GM18520 (cell line): ENCODE results near the gene ZNF19.
A peak's percentile ranks its signal among the peaks of the same experiment; 100 is the strongest.
"Not testable (repeated sequence)": the region's sequence is repeated elsewhere in the genome, so short reads cannot be mapped to it uniquely, and the experiment has no call there.

Experiments
- ATAC-seq: cut with Tn5 transposase; IDR thresholded peaks from one replicate; pipeline ENCODE4 v1.9.1; 2021; ENCODE audit not compliant: unreplicated experiment

ZNF19 gene

DNA sequence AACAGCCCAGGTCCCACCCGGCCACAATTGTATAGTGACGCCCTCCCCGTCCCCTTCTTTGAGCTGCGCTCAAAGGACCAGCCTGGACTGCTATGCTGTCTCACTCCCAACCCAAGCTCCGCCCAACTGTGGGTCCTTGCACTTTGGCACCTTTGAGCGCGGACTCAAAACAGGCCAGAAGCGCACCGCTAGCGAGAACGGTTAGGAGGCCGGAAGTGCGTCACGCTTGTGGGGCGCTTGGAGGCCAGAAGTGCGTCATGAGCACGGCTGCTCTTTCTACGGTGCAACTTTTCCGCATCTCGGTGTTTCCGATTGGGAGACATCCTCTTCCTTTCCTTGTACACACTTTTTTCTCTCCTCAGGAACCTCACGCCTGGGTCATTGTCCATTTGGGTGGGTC is at the start of gene ZNF19:
ZNF19 (minus strand) TSS at position 203 of the 400 bp plus-strand sequence. CDS start 7,210 bp downstream, outside the sequence.
- no peak for ATAC-seq

DNA sequence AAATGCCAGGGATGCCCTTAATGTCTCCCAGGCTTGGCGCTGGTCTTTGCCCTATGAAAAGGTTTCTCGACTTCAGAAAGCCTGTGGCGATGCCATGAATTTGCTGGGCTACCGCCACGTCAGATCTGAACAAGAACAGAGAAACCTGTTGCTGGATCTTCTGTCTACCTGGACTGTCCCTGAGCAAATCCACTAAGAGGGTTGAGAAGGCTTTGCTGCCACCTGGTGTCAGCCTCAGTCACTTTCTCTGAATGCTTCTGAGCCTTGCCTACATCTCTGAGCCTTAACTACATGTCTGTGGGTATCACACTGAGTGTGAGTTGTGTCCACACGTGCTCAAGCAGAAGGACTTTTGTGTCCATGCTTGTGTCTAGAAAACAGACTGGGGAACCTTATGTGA is 48.5 kb upstream of the ZNF19 start:
- ATAC-seq = peak; percentile 49

DNA sequence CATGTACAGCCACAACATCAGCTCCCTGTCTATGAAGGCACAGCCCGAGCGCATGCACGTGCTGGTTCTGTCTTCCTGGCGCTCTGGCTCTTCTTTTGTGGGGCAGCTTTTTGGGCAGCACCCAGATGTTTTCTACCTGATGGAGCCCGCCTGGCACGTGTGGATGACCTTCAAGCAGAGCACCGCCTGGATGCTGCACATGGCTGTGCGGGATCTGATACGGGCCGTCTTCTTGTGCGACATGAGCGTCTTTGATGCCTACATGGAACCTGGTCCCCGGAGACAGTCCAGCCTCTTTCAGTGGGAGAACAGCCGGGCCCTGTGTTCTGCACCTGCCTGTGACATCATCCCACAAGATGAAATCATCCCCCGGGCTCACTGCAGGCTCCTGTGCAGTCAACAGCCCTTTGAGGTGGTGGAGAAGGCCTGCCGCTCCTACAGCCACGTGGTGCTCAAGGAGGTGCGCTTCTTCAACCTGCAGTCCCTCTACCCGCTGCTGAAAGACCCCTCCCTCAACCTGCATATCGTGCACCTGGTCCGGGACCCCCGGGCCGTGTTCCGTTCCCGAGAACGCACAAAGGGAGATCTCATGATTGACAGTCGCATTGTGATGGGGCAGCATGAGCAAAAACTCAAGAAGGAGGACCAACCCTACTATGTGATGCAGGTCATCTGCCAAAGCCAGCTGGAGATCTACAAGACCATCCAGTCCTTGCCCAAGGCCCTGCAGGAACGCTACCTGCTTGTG is 47.8 kb upstream of the ZNF19 start:
- ATAC-seq = no peak

DNA sequence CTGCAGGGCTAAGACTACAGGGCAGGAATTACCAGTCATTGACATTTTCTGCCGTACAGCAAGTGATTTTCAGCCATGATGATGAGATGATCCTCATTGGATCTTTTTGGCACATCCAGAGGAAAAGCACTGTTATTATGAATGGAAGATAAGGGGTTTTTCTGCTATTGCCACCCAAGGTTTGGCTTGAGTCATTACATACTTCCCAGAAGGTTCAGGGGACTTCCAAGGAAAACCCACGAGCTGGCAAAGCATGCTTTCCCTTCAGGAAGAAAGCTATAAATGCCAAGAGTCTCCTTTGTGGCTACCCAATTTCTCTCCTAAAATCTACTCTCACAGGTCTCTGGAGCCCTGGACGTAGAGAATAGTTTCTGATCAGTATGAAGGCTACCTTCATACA is 43.2 kb upstream of the ZNF19 start:
- no peak for ATAC-seq

DNA sequence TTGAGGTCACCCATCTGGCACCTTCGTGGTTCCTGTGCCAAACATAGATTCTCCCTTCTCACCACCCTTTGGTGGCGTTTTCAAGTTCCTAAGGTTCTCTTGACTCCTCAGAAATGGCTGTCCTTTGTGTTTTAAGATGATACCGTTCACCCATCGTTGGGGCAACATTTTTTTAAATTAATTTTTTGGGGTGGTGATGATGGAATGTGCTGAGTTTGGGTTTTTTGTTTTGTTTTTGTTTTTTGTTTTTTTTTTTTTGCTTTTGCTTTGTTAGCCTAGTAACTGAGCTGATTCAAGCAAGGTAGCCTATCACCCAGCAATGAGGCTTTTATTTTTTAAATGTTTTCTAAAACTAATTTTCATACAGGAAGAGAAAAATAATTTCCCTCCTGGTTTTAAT is 39.7 kb upstream of the ZNF19 start:
- no peak for ATAC-seq

DNA sequence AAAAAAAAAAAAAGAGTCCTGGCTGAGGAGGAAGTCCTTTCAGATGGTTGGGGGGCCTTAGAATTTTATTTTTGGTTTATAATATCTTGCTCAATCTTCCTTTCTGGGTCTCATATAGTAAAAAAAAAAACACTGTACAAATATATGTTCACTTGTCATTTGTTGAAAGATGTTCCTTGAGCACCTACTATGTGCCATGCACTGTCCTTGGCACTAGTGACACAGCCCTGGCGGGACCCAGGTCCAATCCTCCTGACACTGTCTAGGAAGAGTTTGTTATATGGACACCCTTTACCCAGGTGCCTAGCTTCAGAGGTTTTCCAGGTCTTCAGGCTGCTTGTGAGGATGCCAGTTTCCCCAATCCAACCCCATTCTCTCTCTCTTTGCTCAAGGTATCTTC is 39.1 kb upstream of the ZNF19 start:
- no peak for ATAC-seq

DNA sequence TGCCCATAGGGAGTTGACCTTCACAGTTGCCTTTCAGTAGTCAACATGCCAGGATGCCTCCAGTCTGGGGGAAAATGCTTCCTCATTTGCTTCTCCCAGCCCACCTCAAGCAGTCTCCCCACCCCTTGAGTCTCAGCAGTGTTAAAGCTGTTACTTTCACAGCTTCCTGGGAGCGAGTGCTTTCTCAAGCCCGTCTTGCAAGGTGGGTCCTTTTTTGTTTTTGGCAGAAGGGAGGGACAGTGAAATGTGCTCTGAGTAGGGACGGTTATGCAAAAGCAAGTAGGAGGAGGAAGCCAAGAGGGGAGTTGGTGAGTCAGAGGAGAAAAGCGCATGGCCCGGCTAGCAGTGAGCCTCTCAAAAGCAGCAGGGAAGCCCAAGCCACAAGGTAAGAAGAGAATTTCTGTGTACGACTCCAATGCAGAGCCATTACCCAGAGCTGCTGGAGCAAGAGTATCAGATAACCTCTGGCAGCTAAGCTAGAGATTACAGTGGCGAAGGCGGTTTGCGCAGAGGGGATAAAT is 37.0 kb upstream of the ZNF19 start, which contains the start of gene CHST4:
CHST4 (plus strand) TSS at position 316 of the 521 bp plus-strand sequence. CDS start 10,252 bp downstream, outside the sequence.
- ATAC-seq = no peak

DNA sequence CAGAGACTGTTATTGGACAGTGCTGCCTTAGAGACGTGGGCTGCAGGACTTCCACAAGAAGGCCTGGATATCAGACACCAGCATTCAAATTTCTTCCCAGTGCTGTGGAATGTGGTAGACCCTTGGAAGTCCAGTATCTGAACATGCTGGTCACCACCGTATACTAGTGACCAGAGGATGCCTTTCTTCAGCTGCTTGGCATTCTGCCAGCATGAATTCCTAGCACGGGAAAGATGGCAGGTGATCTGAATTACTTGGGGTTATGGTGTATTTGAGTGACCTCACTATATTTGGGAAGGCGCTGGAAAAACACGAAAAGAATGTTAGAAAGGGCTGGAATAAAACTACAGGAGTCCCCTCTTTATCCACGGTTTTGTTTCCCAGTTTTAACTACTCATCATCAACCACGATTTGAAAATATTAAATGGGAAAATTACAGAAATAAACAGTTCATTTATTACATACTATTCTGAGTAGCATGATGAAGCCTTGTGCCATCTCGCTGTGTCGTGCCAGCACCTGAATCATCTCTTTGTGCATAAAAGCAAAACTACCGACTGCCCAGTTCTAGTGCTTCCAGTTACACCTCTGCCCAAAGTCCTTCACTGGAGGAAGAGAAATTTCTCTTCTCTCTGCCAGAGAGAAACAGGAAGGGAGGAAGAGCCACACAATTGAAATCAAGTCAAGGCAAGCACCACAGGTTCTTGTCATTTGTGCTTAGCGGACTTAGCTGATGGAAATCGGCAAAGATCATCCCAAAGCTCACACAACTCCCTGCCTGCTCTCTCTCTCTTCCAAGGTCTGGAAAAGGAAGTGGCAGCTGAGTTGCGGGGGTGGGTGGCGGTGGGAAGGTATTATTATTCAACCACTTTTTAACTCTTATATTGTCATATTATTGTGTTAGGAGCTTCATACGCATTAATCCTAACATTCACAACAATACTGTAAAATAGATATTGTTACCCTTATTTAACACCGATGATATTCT is 35.7 kb upstream of the ZNF19 start:
- no peak for ATAC-seq

DNA sequence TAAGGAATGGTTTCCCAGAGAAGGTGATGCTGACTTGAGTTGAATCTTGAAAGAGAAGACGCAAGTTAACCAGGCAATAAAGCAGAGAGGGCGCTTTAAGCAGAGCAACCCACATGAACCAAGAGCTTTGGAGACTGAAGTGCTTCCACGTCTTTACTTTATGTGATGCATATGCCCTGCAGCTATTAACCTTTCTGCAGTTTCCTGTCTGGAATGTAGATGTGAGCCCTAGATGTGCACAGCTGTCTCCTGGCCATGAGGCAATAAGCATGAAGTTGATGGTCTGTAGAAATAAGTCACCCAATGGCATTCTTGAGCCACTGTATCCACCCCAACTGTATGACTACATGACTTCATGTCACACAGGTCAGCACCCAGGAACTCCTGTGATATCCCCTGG is 31.4 kb upstream of the ZNF19 start:
- no peak for ATAC-seq

DNA sequence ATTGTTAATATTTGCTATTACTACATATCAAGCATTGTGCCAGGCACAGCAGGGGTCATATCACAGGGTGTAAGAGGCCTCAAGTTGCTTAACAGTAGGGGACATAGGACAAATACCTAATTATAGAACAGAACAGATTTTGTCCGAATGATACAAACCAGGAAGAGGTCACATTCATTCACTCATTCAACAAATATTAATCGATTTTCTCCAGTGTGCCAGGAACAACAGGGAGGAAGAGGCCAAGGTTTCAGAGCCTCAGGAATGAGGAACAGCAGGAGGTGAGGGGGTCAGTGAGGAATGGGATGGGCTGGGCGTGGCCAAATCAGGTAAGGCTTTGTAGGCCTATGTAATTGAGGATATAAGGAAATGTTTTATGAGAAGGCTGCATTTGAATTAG is 25.9 kb upstream of the ZNF19 start:
- ATAC-seq = no peak

DNA sequence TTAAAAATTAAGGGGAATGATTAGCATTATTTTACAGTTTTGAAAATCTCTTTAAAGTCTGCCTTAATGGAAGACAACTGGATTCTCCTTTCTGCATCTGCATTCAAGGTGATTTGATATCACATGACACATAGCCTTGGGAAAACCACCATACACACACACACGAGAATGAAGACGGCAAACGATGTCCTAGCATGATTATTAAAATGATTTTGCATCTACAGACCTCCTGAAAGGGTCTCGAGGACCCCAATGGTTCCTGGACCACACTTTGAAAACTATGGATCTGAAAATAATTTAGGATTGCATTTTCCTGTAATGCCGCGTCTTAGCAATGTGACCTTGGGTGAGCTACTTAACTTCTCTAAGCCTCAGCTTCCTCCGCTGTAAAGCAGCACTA is 25.4 kb upstream of the ZNF19 start:
- no peak for ATAC-seq

DNA sequence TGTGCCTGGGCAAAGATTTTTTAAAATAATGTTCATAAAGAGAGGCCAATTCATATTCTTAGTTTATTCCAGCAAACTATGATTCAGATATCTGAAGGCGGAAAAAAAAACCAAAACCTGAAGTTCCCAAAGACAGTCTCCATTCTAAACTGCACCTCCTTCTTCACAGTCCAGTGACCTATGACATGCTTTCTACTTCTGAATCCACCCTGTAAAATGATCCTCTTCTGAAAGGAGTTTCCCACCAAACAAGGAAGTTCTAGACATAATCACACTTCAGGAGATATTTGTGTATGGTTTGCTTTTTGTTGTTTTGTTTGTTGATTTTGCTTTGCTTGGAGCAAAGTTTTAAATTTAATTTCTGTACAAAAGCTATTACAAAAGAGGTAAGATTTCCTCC is 24.2 kb upstream of the ZNF19 start:
- ATAC-seq = no peak

DNA sequence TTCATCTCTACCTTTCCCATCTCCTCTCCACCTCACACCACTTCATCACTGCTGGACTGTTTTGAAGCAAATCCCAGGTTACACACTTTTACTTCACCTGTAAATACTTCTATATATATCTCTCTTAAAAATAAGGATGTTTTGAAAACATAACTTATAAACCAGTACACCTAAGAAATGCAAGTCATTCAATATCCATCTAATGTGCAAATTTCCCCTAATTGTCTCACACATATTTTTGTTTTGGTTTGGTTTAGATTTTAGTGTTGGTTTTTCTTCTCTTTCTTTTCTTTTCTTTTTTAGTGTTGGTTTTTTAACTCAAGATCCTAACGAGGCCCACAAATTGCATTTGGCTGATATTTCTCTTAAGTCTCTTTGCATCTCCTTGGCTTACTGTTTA is 17.9 kb upstream of the ZNF19 start:
- ATAC-seq = no peak

DNA sequence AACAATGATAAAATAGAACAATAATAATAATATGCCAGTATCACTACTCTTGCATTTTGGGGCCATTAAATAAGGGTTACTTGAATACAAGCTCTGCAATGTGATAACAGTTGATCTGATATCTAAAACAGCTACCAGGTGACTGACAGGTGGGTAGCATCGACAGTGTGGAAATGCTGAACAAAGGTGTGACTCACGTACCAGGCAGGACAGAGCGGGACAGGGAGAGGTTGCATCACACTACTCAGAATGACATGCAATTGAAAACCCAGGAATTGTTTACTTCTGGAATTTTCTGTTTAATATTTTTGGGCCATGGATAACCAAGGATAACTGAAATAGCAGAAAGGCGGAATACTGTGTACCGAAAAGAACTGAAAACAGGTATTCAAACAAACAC is 15.8 kb upstream of the ZNF19 start:
- ATAC-seq = no peak

DNA sequence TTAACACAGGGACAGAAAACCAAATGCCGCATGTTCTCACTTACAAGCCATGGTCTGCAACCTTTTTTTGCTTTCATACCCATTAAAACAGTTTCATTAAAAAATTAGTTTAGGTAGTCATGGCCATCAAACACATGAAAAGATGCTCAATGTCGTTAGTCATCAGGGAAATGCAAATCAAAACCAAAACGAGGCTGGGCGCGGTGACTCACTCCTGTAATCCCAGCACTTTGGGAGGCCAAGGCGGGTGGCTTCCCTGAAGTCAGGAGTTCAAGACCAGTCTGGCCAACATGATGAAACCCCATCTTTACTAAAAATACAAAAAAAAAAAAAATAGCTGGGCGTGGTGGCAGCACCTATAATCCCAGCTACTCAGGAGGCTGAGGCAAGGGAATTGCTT is 14.9 kb upstream of the ZNF19 start:
- ATAC-seq = not testable (repeated sequence)

DNA sequence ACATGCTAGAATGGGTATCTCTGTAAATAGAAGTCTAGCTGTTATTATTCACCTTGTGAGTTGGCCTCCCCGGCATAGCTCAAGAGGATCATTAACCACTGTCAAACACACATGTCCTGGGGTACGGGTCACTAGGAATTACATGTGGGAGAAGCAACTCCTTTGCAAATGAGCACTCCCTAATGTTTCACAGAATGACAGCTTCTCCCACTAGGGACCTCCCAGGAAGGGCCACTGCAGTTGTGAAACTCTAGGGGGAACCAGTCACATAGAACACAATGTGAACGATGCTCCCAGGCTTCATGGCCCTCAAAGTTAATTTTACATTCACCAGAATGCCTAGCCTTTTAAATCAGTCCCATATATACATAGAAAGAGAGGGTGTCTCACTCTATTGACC is 12.4 kb upstream of the ZNF19 start:
- ATAC-seq = no peak

DNA sequence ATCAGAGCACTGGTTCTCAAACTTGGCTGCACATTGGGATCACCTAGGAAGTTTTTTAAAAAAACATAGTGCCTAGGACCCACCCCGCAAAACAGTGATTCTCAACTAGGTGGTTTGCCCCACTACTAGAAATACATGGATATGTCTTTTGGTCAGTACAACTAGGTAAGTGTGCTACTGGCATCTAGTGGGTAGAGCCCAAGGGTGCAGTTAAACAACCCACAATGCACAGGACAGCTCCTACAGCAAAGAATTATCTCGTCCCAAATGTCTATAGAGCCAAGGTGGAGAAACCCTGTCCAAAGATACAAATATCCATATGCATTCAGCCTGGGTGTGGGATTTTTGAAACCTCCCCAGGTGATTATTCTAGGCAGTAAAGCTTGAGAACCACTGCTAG is 11.8 kb upstream of the ZNF19 start:
- no peak for ATAC-seq

DNA sequence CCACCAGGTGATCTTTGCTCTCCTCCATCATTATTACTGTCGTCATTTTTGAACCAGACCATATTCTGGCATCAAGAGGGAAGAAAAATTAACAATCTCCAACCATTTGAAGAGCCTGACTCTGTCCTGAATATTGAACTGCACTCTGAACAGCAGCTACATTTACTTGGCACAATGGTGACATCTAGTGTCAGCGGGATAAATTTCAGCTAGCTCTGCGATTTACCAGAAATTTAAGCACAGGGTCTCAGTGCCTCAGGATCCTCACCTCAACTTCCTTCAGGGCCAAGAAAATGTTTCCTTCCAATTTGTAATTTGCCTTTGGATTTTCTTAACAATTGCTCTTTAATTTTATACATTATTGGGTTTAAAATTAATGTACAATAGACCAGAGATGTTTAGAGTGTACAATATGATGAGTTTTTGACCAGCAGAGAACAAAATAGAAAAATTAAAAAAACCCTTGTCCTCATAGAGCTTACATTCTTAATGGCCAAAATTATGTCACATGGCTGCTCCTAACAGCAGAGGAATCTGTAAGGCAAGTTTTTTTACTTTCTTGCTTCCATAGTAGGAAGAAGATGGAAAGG is 10.7 kb upstream of the ZNF19 start:
- ATAC-seq = no peak

DNA sequence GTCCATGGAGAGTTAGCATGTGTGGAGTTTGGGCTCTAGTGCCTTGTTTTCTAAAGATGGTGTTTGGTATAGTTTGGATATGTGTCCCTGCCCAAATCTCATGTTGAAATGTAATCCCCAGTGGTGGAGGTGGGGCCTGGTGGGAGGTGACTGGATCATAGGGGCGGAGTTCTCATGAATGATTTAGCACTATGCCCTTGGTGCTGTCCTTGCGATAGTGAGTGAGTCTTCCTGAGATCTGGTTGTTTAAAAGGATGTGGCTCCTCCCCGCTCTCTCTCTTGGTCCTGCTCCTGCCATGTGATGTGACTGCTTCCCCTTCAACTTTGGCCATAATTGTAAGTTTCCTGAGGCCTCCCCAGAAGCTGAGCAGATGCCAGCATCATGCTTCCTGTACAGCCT is 8.9 kb upstream of the ZNF19 start:
- ATAC-seq = no peak

DNA sequence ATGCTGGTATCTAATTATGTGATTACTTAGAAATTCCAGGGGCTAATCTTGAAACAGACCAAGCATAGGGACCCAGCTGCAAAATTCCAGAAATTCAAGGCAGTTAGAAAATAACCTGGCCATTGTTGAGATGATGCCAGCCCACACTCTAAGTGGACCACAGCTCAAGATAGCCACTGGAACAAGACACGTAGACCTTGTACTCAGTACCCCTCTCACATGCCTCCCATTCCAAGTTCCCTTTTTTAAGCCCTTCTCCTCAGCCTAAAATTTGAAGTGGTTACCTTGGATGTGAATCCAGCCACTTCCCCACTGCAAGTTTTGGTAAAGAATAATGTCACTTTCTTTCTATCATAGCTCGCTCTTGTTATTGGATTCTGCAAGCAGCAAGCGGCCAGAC is 4.1 kb upstream of the ZNF19 start:
- ATAC-seq = no peak

DNA sequence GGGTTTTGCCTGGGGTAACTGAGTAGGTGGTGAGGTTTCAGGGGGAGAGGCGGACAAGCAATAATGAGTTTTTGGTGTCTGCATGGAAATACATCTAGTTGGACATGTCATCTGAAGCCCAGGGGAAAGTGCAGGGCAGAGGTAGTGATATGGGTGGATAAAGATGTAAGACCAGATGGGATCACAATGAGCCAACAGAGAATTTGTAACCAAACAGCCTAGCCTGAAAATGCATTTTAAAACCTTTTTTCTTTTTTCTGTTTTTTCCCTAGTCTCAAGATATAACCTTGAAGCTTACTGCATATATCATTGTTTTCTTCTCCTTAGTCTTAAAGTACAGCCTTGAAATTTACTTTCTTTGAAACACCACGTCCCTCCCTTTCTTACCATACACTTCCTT is 3.7 kb upstream of the ZNF19 start:
- no peak for ATAC-seq
